Neural crest cell (in vitro differentiated cells): ENCODE results near the gene ETV3. TPM values are rescaled to one million over a fixed set of nuclear protein-coding genes. Genes with fewer than 3 reads are reported as not detected.
A peak's percentile ranks its signal among the peaks of the same experiment; 100 is the strongest.
"Not testable (repeated sequence)": the region's sequence is repeated elsewhere in the genome, so short reads cannot be mapped to it uniquely, and the experiment has no call there.

Experiments used
- DNase-seq: peaks from one replicate; pipeline ENCODE4 v3.0.0; 2021; ENCODE audit warnings: low read depth, mixed read lengths, low spot score
- H3K27ac Mint-ChIP-seq: one replicate; pipeline ENCODE4 v1.8.0; 2021; ENCODE audit warnings: mild to moderate bottlenecking, mixed read lengths; ENCODE audit not compliant: unreplicated experiment
- H3K27me3 Mint-ChIP-seq: 2 replicates; pipeline ENCODE4 v1.8.0; 2021; ENCODE audit warnings: low read depth, mild to moderate bottlenecking, mixed read lengths
- H3K36me3 Mint-ChIP-seq: 2 replicates; pipeline ENCODE4 v1.8.0; 2021; ENCODE audit warnings: low read depth, mild to moderate bottlenecking, mixed read lengths
- H3K4me1 Mint-ChIP-seq: 2 replicates; pipeline ENCODE4 v1.8.0; 2021; ENCODE audit warnings: mixed read lengths
- H3K4me3 Mint-ChIP-seq: one replicate; pipeline ENCODE4 v1.8.0; 2021; ENCODE audit warnings: mild to moderate bottlenecking, mixed read lengths
- H3K9me3 Mint-ChIP-seq: 2 replicates; pipeline ENCODE4 v1.8.0; 2021; ENCODE audit warnings: mixed read lengths
- CTCF ChIP-seq: fragments of 200-600 bp; sonication (generic); conservative IDR thresholded peaks from 2 replicates; pipeline ENCODE4 v1.5.0; 2021; ENCODE audit warnings: antibody characterized with exemption, mild to moderate bottlenecking
- long read RNA-seq: library from polyadenylated mRNA; unstranded; transcript quantifications from one replicate; pipeline ENCODE4 v2.0.0, GENCODE V29; 2020
- total RNA-seq: library from RNA; stranded (reverse); gene quantifications from 2 replicates; pipeline ENCODE4 v1.2.1, GENCODE V29; 2021

ETV3 gene
- 29.0 and 29.7 TPM in 2 replicates for total RNA-seq
- long read RNA-seq, partial matches to known transcripts = 2 of 8 reads
- long read RNA-seq, other reads (novel, unspliced or antisense) = 5 of 8 reads

DNA sequence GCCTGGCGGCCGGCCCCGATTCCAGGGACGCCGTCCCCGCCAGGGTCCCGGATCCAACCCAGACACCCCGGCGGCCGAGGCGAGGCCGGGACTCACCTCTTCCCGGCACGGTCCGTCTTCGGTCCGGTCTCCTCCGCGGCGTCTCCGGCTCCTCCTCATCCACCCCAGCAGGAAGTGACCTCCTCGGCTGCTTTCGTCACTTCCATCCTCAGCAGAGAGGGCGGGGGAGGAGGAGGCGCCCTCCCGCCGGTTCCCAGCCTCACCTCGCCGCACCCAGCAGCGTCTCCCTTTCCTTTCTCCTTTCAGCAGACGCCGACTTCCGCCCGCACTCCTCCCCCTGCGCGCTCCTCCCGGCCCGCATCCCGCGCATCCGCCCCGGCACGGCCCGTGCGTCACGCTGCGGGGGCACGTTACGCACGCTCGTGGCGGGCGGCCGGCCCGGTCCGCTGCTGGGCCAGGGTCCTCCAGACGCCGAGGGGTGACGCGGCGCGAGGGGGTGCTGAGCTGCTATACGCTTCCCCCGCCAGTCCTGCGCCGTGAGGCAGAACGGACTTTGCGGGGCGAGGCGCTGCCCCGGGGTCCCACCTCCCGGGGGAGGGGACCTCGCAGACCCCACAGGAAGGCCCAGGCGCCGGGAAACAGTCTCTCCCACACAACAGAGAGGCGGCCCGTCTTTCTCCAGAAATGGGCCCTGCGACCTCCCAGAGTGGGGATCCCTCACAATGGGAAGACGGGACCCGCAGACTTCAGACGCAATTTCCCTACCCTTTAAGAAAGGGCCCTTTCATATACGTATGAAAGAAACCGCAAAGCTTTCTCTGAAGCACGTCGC, at the start of gene ETV3:
ETV3 (minus strand) TSS at position 176 of the 832 bp plus-strand sequence. CDS start 2,043 bp downstream, outside the sequence.
- peaks cover 9% of the 10 kb centered on the region for H3K36me3 Mint-ChIP-seq
- peak within 1 kb of the TSS; percentile 96 for H3K4me3 Mint-ChIP-seq
- H3K9me3 Mint-ChIP-seq = no peaks in the 10 kb centered on the region
- DNase-seq = peak; percentile 74
- H3K4me1 Mint-ChIP-seq = peaks cover 43% of the 10 kb centered on the region
- no peak for TF ChIP-seq CTCF
- H3K27me3 Mint-ChIP-seq = no peaks in the 10 kb centered on the region
- peak within 1 kb of the TSS; percentile 98 for H3K27ac Mint-ChIP-seq

DNA sequence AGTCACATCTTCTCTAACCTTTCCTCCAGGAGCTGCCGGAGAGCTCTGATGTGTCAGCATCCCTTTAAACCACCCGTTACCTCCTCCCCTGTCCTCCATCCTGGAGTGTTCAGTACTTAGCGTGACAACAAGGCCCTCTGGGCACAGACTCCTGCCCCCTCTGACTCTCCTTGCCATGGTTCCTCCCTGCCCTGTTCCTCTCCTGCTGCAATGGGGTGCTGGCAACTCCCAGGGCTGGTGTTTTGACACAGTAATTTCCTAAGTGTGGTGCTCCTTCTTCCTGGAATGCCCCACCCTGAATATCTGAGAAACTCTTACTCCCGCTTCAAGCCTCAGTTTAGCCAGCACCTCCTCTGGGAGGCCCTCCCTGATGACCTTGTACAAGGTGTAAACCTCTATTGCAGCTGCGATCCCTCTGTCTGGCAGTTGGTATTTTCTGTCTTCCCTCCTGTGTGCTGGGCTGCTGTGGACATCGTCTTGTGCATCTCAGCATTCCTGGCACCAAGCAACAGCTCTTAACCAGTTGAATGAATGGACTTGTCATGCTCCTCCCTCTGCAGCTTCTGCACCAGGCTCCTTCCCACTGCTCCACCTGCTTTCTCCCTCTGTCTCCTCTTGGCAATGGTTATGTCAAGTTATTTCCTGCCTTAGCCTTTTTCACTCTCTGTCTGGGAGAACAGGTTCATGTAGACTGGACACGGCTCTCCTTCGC, 48.2 kb upstream of the ETV3 start:
- no peak overlapping the region for H3K27ac Mint-ChIP-seq
- H3K4me3 Mint-ChIP-seq = no peak overlapping the region

DNA sequence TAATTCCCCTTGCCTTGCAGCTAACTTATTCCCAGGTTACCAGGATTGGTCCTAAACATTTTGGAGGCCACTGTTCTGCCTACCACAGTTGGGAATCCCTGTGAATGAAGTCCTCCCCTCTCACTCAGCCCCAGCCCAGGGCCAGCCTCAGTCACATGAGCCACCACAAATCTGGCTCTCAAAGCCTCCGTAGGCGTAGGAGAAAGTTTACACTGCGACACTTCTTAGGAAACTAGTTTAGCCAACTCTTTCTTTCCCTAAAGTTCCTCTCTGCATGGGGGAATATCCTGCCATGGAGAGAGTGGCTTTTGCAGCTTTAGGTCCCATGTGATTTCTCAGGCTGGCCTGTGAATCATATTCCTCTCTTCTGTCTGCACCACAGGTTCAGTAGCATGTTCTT, 45.7 kb upstream of the ETV3 start:
- peak overlapping the region; percentile 38 for H3K27ac Mint-ChIP-seq
- H3K4me3 Mint-ChIP-seq = no peak overlapping the region
- H3K27me3 Mint-ChIP-seq = no peaks in the 10 kb centered on the region
- no peak for TF ChIP-seq CTCF
- no peaks in the 10 kb centered on the region for H3K9me3 Mint-ChIP-seq
- no peak for DNase-seq
- no peaks in the 10 kb centered on the region for H3K36me3 Mint-ChIP-seq
- H3K4me1 Mint-ChIP-seq = peaks cover 26% of the 10 kb centered on the region

More for the DNA sequence above, 48.2 kb upstream of the ETV3 start:
- H3K4me1 Mint-ChIP-seq = peaks cover 13% of the 10 kb centered on the region
- H3K36me3 Mint-ChIP-seq = no peaks in the 10 kb centered on the region
- DNase-seq = no peak
- TF ChIP-seq CTCF = no peak
- no peaks in the 10 kb centered on the region for H3K9me3 Mint-ChIP-seq
- no peaks in the 10 kb centered on the region for H3K27me3 Mint-ChIP-seq

DNA sequence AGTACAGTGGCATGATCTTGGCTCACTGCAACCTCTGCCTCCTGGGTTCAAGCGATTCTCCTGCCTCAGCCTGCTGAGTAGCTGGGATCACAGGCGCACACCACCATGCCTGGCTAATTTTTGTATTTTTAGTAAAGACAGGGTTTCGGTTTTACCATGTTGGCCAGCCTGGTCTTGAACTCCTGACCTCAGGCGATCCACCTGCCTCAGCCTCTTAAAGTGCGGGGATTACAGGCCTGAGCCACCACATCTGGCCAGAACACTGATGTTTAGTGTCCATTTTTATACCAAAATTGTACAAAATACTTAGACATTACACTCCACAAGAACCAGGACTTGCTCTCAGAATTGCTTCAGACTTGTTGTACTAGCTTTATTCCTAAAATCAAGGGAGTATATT, 44.2 kb upstream of the ETV3 start:
- not testable (repeated sequence) for DNase-seq, H3K36me3 Mint-ChIP-seq, H3K9me3 Mint-ChIP-seq, H3K27me3 Mint-ChIP-seq, H3K4me3 Mint-ChIP-seq
- Mint-ChIP-seq H3K4me1 (peaks cover 26% of the 10 kb centered on the region), H3K27ac (peak overlapping the region; percentile 40)

DNA sequence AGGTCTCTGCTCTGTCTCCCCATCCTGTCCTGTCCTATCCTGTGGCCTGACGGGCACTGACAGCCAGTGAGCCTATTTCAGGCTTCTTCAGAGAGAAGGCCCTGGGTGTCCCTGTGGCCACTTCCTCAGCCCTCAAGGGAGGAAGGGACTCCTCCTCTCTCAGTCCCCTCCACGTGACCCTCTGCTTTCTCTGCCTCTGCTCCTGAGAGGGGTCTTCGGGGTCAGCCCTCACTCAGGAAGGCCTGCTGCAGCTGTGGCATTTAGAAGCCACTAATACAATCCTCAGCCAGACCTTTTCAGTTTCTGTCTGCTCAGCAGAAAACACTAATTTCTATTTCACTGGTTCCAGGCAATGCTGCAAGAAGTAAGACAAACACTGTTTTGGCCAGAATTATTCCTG, 43.6 kb upstream of the ETV3 start:
- H3K36me3 Mint-ChIP-seq = no peaks in the 10 kb centered on the region
- H3K27me3 Mint-ChIP-seq = no peaks in the 10 kb centered on the region
- no peak overlapping the region for H3K4me3 Mint-ChIP-seq
- peak overlapping the region; percentile 79 for H3K27ac Mint-ChIP-seq
- no peak for TF ChIP-seq CTCF
- peaks cover 23% of the 10 kb centered on the region for H3K4me1 Mint-ChIP-seq
- DNase-seq = peak; percentile 18
- no peaks in the 10 kb centered on the region for H3K9me3 Mint-ChIP-seq

DNA sequence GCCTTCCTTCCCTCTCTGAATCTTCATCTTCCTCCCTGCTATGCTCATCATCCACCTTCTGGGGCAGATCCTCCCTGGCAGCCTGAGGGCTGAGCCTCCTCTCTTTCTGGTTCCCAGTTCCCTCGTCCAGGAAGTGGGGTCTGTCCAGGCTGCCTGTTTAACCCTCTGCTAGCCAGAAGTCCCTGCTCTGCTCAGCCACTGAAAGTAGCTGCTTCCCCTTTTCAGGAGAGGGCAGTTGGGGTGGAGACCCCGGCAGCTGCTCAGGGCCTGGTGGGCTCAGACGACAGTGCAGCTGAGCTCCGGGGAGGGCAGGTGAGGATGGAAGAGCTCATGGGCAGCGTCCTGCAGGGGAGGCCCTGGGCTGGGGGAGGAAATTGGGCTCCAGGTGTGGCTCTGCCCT, 43.1 kb upstream of the ETV3 start:
- H3K4me3 Mint-ChIP-seq = no peak overlapping the region
- H3K27ac Mint-ChIP-seq = no peak overlapping the region
- no peak for DNase-seq
- H3K4me1 Mint-ChIP-seq = peaks cover 19% of the 10 kb centered on the region
- H3K27me3 Mint-ChIP-seq = no peaks in the 10 kb centered on the region
- H3K9me3 Mint-ChIP-seq = no peaks in the 10 kb centered on the region
- TF ChIP-seq CTCF = no peak
- no peaks in the 10 kb centered on the region for H3K36me3 Mint-ChIP-seq
